GM21367 (cell line): Measurements from ENCODE around the gene SCLT1.
"Not testable (repeated sequence)": the region's sequence is repeated elsewhere in the genome, so short reads cannot be mapped to it uniquely, and the experiment has no call there.

Experiments used
- ATAC-seq: cut with Tn5 transposase; IDR thresholded peaks from one replicate; pipeline ENCODE4 v1.9.1; 2021; ENCODE audit not compliant: unreplicated experiment

SCLT1 gene

GRCh38 chr4:129077326-129077725, 16.0 kb downstream of the SCLT1 start:
- no peak for ATAC-seq

- not testable (repeated sequence) for ATAC-seq
These were observed 23.8 kb downstream of the SCLT1 start for GRCh38 chr4:129069537-129069936.

GRCh38 chr4:129064717-129065116, 28.6 kb downstream of the SCLT1 start:
- ATAC-seq, result no peak

GRCh38 chr4:129063640-129064039, 29.7 kb downstream of the SCLT1 start:
- no peak for ATAC-seq

GRCh38 chr4:129062580-129062979, 30.8 kb downstream of the SCLT1 start:
- ATAC-seq, result no peak

DNA sequence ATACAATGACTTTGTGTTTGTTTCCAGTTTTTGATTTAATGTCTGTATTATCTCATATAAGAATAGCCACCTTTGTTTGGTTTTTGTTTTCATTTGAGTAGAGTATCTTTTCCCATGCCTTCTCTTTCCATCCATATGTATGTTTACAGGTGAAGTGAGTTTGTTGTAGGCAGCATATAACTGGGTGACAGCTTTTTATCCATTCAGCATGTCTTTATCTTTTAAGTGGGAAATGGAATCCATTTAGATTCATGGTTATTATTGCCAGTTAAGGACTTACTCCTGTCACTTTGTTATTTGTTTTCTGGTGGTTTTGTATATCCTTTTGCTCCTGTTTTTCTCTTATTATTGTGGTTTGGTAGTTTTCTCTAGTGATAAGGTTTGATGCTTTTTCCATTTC, 34.3 kb downstream of the SCLT1 start:
- no peak for ATAC-seq

DNA sequence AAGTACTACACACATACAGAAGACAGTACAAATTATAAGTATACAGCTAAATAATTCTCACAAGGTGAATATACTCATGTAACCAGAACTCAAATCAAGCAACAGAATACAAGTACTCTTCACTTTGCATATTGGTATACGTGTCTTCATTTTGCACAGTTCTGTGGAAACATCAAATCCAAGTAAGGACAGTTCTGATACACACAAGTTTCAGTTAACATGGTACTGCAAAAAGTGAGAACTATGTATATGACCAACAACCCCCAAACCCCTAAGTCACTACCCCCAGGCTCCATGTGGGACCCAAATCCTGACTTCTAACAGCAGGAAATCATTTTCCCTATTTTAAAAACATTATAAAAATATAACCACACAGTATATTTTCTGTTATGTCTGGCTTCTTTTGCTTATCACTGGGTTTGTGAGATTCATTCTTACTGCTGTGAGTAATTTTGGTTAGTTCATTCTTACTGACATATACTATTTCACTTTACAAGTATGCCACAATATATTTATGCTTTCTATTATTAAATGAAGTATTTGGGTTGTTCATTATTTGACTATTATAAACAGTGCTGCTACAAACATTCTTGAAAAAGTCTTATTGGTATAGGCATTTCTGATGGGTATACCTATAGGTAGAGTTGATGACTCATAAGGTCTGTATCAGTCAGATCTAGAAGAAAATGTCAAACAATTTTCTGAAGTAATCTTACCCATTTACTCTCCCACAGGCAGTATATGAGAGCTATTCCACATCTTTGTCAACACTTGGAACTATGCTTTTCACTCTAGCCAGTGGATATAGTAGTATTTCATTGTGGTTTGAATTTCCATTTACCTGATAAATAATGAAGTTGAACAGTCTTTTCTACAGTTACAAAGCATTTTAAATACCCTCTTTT, 47.0 kb downstream of the SCLT1 start:
- no peak for ATAC-seq

- ATAC-seq, result no peak
These were observed 49.8 kb downstream of the SCLT1 start for GRCh38 chr4:129043523-129043922.

DNA sequence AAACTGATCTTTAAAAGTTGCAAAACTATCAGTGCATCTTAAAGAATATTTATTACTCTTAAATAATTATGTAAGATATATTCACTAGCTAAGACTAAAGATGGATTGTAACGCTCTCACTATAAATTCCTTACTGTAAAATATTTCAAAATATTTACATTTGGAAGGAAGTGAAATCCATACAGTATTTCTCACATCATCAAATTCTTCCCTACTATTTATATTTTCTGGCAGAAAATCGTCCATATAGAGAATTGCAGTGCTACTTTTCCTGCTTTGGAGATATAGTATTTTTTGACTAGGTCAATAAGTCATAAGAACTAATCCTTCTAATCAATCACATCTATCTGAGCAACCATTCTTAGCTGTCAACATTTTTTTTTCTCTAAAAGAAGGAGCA, 52.9 kb downstream of the SCLT1 start:
- ATAC-seq, result no peak

DNA sequence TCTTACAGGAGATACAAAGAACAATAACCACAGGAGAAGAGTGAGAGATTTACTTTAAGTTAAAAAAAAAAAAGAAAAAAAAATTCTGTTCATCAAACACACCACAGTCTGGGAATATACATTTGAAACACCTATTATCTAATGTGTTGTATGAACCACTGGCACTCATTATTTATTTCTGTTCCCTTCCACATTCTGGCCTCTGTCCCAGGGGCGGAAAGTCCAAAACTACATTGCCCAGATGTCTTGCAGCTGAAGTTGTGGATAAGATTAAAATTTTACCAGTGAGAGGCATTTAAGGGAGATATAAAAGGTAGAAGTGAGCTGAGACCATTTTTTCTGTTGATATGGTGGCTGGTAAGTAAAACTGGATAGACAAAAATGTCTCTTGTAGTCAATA, 56.2 kb downstream of the SCLT1 start:
- ATAC-seq, result no peak

- no peak for ATAC-seq
These were observed 78.5 kb downstream of the SCLT1 start for GRCh38 chr4:129014566-129015509.

- no peak for ATAC-seq
These were observed 85.2 kb downstream of the SCLT1 start for GRCh38 chr4:129008096-129008495.

GRCh38 chr4:128986908-128987307, 106.4 kb downstream of the SCLT1 start:
- no peak for ATAC-seq

GRCh38 chr4:128986019-128986418, 107.3 kb downstream of the SCLT1 start:
- ATAC-seq, result no peak

GRCh38 chr4:128983771-128984485, 109.4 kb downstream of the SCLT1 start:
- ATAC-seq, result no peak

DNA sequence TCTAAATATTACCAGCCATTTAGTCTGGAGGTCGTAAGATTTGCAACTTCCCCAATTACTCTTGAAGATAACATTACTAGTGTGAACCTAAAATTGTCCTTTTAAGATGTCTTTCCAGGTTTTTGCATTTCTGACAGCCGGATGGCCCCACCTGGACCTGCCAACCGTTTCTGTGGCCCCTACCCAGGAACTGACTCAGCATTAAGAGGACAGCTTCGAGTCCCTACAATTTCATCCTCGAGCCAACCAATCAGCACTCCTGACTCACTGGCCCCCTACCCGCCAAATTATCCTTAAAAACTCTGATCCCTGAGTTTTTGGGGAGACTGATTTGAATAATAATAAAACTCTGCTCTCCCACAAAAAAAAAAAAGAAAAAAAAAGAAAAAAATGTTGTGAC, 112.0 kb downstream of the SCLT1 start:
- no peak for ATAC-seq

DNA sequence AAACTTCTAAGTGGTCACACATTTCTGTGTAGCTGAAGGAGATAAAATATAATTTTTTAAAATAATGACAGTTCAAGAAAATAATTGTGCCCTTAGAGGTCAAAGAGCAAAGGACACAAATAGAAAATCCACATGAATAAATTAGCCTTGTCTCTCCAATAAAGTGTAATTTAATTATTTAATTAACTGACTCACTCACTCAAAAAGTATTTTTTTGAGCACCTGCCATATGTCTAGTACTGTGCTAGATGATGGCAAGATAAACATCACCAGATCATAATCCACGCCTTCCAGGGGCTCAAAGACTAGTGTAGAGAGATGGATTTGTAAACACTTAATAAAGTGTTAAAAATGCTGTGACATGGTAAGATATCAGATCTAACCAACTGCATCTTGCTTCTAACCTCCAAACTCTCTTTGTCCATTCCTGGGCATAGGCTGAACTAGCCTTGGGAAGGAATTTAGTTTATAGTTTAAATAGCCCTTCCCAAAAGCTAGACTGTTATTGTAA, 112.5 kb downstream of the SCLT1 start:
- no peak for ATAC-seq

- no peak for ATAC-seq
These were observed 113.4 kb downstream of the SCLT1 start for GRCh38 chr4:128979934-128980333.

DNA sequence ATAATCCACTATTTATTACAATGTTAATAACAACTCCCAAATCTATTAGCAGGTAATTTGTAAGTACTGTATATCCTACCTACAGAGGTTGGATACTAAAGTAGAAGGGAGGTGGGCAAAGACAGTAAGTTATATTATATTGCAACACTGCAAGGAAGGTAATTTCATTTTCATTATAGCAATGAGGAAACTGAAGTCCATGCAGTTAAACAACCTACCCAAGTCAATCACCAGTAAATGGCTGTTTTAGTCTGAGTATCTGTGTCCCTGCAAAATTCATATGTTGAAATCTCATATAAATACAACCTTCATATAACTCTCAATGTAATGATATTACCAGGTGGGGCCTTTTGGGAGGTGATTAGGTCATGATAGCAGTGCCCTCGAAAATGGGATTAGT, 114.4 kb downstream of the SCLT1 start:
- ATAC-seq, result no peak

DNA sequence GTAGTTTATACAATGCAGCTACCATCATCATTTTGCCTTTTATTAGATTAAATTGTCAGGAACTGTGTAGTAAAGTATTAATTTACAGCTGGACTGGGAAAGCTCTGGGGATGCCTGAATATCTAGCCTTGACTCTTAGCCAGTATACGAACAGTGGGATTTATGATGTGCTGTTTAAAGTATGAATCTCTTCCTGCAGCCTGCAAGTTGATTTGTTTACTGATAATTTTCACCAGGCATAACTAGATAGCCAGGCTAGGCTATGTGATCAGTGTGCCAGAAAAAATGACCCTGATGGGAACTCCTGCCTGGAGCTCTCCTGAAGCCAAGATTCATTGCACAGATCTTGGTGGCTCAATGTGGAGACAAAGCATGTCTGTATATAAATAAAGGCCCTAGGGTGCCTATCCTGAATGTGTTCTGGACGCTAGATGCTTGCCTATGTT, 119.2 kb downstream of the SCLT1 start:
- no peak for ATAC-seq

DNA sequence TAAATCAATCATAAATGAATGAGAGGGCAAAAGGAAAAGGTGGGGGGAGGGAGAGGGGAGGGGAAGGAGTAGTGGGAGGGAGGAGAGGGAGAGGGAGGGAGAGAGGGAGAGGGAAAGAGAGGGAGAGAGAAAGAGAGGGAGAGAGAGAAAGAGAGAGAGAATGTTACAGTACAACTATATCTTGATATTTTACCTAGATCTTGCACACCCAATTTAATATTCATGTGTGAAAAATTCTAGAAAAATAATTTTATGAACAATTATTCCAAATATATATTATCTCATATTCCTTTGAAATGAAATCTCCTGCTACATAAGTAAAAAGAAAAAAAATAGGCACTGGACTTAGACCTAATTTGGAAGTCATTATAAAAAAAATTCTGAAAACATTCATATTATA, 120.0 kb downstream of the SCLT1 start:
- ATAC-seq, result no peak
